ENCODE data around the gene KRT26.
A peak's percentile ranks its signal among the peaks of the same experiment; 100 is the strongest.

KRT26 gene

GRCh38 chr17:40809721-40810421, 37.9 kb upstream of the KRT26 start:
- TF ChIP-seq GATA1 (IDR thresholded peaks at IDR 0.05; ENCODE audit: low read depth, low read length) (no peak), POLR2A (IDR thresholded peaks at IDR 0.05; ENCODE audit: low read length) (no peak)
- DNase-seq, result no peak

- no peak for DNase-seq
- TF ChIP-seq GATA1 (IDR thresholded peaks at IDR 0.05; ENCODE audit: low read depth, low read length) (no peak), POLR2A (IDR thresholded peaks at IDR 0.05; ENCODE audit: low read length) (no peak)
Observed at GRCh38 chr17:40806131-40806530, 34.1 kb upstream of the KRT26 start.

- DNase-seq, result peak; percentile 70 to 84
- TF ChIP-seq GATA1 (IDR thresholded peaks at IDR 0.05; ENCODE audit: low read depth, low read length) (no peak), POLR2A (IDR thresholded peaks at IDR 0.05; ENCODE audit: low read length) (no peak)
Observed at GRCh38 chr17:40803617-40804082, 31.6 kb upstream of the KRT26 start.

DNA sequence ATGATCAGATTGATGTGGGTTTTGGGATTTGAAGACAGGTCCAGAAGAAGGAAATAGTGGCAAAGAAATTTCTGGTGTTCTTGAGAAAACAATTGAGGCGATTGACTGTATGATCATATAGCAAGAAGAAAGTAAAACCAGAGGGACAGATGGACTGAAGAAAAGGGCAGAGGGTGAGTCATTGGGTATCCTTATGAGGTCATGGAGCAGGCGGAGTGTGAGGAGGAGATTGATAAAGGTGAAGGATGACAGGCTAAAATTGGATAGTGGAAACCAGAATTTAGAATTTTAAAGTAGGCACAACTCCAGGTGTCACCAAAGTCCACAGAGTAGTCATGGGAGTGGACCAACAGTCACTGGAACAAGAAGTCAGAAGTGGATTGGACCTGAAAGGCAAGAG, 29.2 kb upstream of the KRT26 start:
- TF ChIP-seq POLR2A (IDR thresholded peaks at IDR 0.05; ENCODE audit: low read length), result no peak
- no peak for TF ChIP-seq GATA1 (IDR thresholded peaks at IDR 0.05; ENCODE audit: low read depth, low read length)

DNA sequence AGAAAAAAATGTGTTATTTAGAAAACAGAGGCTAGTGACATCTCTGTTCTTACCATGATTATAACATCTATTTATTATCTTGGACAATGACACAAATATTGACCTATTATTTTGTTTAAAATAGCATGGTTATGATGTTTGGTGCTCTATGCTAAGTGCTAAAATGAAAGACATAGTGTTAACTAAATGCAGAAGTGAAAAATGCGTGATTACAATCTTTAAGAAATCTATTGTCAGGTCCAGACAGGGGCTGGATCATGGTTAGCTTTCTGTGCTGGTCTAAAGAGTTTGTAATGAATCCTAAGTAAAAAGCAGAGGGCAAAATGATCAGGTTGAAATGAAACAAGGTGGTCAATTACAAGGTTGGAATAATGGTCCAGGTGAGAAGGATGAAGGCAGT, 28.4 kb upstream of the KRT26 start:
- DNase-seq, result no peak
- TF ChIP-seq GATA1 (IDR thresholded peaks at IDR 0.05; ENCODE audit: low read depth, low read length), result no peak
- no peak for TF ChIP-seq POLR2A (IDR thresholded peaks at IDR 0.05; ENCODE audit: low read length)

More for the DNA sequence above, 29.2 kb upstream of the KRT26 start:
- no peak for DNase-seq

DNA sequence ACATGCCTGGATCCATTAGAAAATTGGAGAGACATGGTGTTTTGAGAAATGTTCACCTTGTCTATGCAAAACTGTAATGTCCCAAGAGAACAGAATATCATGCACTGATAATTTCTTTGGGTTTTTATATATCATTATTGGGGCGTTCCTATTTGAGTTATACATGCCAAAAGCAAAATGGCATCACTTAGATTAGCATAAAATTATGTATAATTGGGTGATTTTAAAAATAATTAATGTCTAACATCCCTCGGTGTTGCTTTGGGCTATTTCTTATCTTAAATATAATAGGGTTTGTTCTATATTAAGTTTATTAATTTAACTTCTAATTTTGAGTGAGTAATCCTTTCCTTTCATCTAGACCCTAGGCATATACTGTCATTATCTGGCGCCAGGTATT, 27.9 kb upstream of the KRT26 start, which contains the start of gene KRT28:
KRT28 (minus strand) TSS at position 101 of the 400 bp plus-strand sequence; CDS start at position 35, 66 bp downstream.
- TF ChIP-seq POLR2A (IDR thresholded peaks at IDR 0.05; ENCODE audit: low read length), result no peak
- no peak for TF ChIP-seq GATA1 (IDR thresholded peaks at IDR 0.05; ENCODE audit: low read depth, low read length)
- no peak for DNase-seq

GRCh38 chr17:40796846-40797245, 24.8 kb upstream of the KRT26 start:
- TF ChIP-seq GATA1 (IDR thresholded peaks at IDR 0.05; ENCODE audit: low read depth, low read length), result no peak
- TF ChIP-seq POLR2A (IDR thresholded peaks at IDR 0.05; ENCODE audit: low read length), result no peak
- no peak for DNase-seq

DNA sequence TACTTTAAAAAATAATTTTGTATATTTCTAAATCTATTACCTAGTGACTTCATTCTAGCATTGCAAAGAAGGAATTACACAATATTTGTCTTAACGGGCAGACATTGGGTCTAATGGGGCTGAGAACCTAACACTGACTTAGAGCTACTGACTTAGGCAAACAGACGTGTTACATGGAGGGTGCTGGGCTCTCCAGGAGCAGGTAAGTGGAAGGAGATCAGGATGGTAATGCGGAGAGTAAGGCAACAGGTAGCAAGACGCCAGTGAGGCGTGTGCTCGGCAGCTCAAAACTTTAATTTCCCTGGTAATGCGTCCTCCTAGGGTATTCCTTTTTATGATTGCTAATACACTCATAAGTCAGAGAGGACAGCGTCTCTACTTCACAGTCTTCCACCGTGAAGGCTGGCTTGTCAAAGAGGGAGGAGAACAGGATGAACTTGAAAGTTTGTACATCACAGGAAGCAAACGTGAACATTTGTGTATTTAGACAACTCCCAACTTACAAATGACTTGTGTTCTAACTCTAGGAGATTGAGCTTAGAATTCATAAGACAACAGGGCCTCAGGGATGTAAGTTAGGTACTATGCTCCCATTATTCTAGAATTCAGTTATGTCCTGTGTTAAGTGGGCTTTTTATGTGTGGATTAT, 23.1 kb upstream of the KRT26 start:
- no peak for DNase-seq
- TF ChIP-seq POLR2A (IDR thresholded peaks at IDR 0.05; ENCODE audit: low read length) (no peak), GATA1 (IDR thresholded peaks at IDR 0.05; ENCODE audit: low read depth, low read length) (no peak)

DNA sequence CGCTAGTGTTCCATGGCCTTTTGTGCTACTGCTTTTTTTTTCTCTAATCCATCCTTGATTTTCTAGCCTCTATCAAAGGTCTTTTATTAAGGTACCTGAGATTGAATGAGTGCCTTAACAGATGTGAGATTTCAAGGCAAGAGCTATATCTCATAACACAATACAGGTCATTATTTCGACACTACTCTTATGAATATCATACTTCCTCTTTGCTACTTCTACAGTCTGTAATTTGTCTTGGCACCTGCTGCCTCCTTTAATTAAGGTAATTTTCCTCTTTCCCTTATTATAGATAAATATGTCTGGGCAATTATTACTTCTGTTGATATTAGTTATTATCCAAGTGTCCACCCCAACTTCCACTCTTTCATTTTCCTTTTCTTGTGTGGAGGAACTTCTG, 22.5 kb upstream of the KRT26 start:
- DNase-seq, result no peak
- no peak for TF ChIP-seq POLR2A (IDR thresholded peaks at IDR 0.05; ENCODE audit: low read length)
- TF ChIP-seq GATA1 (IDR thresholded peaks at IDR 0.05; ENCODE audit: low read depth, low read length), result no peak

- DNase-seq, result no peak
Observed at GRCh38 chr17:40793832-40794231, 21.8 kb upstream of the KRT26 start.

GRCh38 chr17:40791787-40792436, 19.9 kb upstream of the KRT26 start:
- TF ChIP-seq GATA1 (IDR thresholded peaks at IDR 0.05; ENCODE audit: low read depth, low read length), result no peak
- TF ChIP-seq POLR2A (IDR thresholded peaks at IDR 0.05; ENCODE audit: low read length), result no peak
- peak in 1 of 2 experiments; percentile 27 for DNase-seq

More at GRCh38 chr17:40793832-40794231, 21.8 kb upstream of the KRT26 start:
- TF ChIP-seq POLR2A (IDR thresholded peaks at IDR 0.05; ENCODE audit: low read length), result no peak
- no peak for TF ChIP-seq GATA1 (IDR thresholded peaks at IDR 0.05; ENCODE audit: low read depth, low read length)

DNA sequence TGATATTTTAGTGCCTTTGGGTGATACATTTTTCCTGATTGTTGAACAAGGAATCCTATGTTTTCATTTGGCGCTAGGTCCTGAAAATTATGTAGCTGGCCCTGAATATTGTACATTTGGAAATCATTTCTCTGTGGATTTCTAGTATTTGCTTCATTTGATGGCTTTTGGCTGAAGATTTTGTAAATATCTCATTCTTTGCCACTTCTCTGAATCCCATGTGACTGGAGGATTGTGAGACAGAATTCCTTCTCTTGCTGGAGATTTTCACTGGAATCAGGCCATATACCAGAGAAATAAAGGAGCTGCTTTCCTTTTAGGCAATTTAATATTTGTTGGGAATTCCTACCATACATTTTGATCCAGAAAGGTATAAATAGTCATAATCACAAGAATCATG, 19.1 kb upstream of the KRT26 start:
- DNase-seq, result no peak
- TF ChIP-seq POLR2A (IDR thresholded peaks at IDR 0.05; ENCODE audit: low read length) (no peak), GATA1 (IDR thresholded peaks at IDR 0.05; ENCODE audit: low read depth, low read length) (no peak)

- no peak for DNase-seq
- TF ChIP-seq POLR2A (IDR thresholded peaks at IDR 0.05; ENCODE audit: low read length), result no peak
- no peak for TF ChIP-seq GATA1 (IDR thresholded peaks at IDR 0.05; ENCODE audit: low read depth, low read length)
Observed at GRCh38 chr17:40782450-40782849, 10.4 kb upstream of the KRT26 start, which contains the start of gene KRT27. TSS of gene KRT27 (minus strand) at chr17:40782550. CDS start at chr17:40782493, 57 bp downstream.
